Activated CD4-positive, CD25-positive, alpha-beta regulatory T cell treated with anti-CD3 and anti-CD28 coated beads, Interleukin-2, amount 50 U/mL, for 72 hours (primary cell): ENCODE measurements around the gene RMND5B.
"Not testable (repeated sequence)": the region's sequence is repeated elsewhere in the genome, so short reads cannot be mapped to it uniquely, and the experiment has no call there.

Source experiments
- DNase-seq: peaks from one replicate; pipeline ENCODE4 v3.0.0; 2021

Gene RMND5B

DNA sequence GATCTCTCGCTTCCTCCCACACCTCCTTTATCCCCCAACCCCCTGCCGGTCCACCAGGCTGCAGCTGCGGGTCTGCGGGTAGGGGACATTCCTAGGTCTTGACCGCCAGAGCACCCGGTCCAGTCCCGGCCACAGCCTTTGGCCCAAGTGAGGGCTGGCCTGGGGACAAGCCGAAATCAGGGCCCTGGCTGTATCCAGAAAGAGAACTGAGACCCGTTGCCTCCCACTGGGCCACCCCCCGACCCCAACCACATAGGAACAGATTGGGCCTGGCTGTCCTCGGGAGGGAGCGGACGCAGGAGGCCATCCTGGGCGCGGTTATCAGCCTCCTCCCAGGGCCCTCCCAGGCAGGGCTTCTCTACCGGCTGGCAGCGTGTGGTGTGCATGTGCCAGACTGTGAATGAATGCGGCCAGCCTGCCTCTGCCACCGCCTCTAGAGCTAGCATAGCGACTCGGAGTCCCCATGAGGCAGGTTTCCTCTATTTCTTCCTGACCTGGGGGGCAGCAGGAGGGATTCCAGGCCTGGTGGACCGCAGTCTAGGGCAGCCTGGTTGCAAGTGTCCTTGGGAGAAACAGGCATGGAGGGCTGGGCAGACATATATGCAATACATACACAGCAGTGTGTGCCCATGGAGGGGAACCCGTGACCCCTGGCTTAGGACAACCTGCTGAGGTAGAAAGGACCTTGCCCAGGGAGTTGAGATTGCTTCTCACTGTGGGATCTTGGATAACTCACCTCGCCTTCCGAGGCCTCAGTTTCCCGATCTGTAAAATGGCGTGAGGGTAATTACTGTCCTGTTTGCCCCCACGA, 16.3 kb upstream of the RMND5B start:
- no peak for DNase-seq

DNA sequence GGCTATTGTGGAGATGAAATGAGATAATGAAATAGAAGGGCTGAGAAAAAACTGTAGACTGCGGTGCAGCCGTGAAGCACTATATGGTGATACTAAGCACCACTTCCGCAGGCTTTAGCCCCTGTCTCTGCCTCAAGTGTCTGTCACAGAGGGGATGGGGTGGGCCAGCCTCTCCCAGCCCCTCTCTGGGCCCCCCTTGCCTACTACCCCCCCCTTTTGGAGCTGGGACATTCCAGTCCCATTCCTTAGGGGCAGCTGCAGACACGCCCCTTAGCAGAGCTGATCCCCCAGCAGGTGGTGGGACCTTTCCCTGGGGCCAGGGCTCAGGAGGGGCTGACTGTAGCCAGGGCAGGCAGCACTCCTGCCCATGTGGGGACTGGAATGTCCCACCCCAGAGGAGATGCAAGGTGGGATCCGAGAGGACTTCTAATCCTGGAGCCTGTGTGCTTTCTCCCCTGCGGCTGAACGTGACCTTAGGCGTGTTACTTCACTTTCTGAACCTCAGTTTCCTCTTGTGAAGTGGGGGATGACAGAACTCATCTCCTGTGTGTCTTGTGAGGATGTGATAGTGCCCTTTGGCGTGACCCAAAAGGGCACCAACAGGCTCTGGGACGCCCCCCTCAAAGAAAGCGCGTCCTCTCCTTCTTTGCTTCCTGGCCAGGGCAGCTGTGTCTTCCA, 15.5 kb upstream of the RMND5B start:
- DNase-seq, result no peak

DNA sequence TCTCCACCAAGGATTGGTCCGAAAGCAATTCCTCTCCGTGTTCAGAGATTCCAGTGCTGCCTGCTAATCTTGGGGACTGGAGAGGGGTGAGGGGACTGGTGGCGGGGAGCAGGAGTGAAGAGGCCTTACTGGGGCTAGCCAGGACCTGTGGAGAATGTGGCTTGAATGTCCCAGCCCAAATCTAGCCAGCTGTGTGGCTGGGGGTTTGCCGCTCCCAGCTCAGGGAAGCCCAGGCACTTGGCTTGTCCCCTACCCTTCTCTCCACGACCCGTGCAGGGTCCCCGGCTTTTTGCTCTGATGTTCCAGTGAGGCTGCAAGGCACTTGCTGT, 15.0 kb upstream of the RMND5B start:
- no peak for DNase-seq

GRCh38 chr5:178116143-178116885, 14.5 kb upstream of the RMND5B start:
- peak; percentile 58 for DNase-seq

DNA sequence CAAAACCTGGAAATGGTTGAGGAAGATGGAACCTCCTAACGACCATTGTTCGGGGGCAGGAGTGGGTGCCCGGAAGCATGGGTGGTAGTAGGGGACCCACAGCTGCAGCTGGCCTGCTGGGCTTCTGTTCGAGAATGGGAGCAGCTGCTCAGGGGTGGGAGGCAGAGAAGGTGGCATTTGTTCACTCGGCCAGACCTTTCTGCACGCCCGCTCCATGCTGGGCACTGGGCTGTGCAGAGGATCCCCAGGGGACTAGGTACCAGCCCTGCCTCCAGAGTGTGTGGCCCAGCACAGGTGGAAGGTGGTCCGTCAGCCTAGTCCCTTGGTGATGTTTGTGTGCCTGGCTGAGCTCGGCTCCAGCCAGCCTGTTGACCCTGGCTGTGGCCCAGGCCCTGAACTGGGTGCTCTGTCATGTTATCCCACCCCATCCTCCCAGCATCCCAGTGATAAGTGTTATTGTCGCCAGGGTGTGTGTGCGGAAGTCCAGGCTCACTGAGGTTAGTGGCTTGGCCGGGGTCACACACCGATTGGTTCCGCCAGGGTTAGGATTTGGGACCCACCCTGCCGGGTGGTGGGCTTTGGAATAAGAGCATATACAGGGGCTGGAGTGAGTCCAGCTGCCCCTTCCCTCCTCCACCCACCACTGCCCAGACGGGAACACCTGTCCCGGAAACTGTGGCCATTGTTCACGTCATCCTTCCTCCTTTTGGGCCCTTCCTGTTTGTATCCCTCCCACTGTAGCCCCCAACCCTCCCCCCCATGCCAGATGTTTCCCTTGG, 12.7 kb upstream of the RMND5B start:
- no peak for DNase-seq

- DNase-seq, result no peak
Measured at GRCh38 chr5:178119915-178120606, 10.8 kb upstream of the RMND5B start.

GRCh38 chr5:178120607-178121357, 10.0 kb upstream of the RMND5B start:
- DNase-seq, result peak; percentile 63

GRCh38 chr5:178121391-178122276, 9.2 kb upstream of the RMND5B start:
- no peak for DNase-seq

- no peak for DNase-seq
Measured at GRCh38 chr5:178122346-178122745, 8.5 kb upstream of the RMND5B start.

GRCh38 chr5:178123094-178123965, 7.5 kb upstream of the RMND5B start:
- no peak for DNase-seq

- DNase-seq, result no peak
Measured at GRCh38 chr5:178123966-178124925, 6.6 kb upstream of the RMND5B start.

DNA sequence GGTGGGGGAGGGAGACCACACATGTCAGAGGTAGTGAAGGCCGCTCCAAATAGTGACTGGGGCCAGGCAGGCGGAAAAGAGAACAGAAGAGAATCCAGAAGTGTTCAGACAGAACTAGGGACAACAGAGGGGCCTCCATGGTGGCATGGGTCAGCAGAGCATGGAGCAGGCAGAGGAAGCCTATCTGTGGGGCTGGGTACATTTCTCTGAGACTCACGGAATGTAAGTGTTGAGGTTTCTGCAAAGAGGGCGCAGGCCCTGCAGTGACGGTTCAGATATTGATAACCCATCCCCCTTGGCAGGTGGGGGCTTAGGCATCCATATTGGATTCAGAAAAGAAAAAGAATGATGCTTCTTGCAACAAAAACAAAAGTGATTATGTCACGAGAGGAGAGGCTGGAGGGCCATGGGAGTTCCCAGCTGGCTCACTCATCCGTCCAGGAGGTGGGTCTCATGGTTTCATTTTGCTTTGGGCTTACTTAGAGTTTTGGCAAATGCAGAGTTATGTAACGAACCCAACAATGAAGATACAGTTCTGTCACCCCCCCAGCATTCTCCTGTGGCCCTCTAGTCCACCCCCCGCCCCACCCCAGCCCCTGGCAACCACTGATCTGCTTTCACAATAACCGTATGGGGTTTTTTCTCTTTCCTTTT, 5.4 kb upstream of the RMND5B start:
- no peak for DNase-seq

DNA sequence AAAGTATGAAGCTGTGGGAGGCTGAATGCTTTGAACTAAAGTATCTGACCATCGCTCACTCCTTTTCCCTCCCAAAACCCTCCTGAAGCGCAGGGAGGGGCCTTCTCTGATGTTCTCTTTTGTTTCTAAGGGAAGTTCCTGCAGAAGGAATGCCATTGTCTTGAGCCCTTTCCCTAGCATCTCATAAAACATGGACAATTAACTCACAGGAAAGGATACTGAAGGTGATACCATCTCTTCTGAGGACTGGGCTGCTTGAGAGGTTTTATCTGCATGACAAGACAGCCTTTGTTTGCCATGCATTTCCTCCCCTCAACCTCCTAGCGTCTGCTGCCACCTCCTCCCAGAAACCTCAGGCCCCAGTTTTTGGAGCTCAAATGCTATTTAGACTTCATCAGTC, 4.3 kb upstream of the RMND5B start:
- DNase-seq, result no peak

DNA sequence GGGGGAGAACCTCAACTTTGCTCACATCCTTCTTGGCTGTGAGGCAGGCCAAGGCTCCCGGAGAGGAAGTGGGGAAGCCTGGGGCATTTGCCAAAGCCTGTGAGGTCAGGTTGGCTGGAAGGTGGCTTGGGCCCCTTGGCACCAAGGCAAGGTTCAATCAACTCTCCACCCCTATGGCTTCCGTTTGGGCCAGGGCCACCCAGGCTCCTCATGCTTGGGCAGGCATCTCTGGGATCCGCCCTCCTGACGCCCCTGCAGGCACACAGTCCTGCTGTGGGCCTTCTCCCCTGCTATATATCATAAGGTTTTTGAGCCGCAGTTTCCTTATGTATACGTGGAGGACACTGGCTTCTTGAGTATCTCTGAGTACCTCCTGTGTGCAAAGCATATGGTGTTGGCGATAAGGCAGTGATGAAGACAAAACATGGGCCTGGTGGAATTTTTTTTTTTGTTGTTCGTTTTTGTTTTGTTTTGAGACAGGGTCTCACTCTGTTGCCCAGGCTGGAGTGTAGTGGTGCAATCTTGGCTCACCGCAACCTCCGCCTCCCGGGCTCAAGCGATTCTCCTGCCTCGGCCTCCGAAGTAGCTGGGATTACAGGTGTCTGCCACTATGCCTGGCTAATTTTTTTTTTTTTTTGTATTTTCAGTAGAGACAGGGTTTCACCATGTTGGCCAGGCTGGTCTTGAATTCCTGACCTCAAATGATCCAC, 3.4 kb upstream of the RMND5B start:
- not testable (repeated sequence) for DNase-seq

GRCh38 chr5:178129296-178129695, 1.5 kb upstream of the RMND5B start:
- DNase-seq, result no peak

GRCh38 chr5:178130234-178130575, 609 bp upstream of the RMND5B start:
- not testable (repeated sequence) for DNase-seq

DNA sequence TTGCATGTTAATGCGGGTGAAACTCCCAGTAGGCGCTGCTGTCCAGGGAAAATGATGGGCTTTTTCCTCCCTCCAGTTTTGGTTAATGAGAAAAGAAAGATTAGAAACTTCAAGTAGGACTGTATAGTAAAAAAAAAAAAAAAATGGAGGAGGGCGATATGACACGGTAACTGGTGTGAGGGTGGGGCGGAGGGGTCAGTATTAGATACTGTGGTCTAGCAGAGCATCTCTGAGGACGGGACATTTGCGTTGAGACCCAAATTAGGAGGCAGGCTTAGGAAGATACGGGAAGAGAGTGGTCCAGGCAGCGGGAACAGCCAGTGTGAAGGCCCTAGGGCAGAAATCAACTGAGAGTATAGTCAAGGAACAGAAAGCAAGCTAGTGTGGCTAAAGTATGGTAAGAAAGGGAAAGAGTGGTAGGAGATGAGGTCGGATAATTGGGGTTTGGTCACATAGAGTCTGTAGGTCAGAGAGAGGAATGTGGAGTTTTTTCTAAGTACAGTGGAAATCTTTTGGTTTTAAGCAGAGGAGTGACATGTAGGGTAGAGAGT, 707 bp downstream of the RMND5B start:
- DNase-seq, result no peak
